CD14-positive monocyte (primary cell): ENCODE data around the gene MATK. TPM values are rescaled to one million over a fixed set of nuclear protein-coding genes. Genes with fewer than 3 reads are reported as not detected.

ENCODE experiments used
- DNase-seq, 3 donors: peaks; one replicate each; pipeline ENCODE4 v3.0.0-alpha.2; 2011 to 2022
- H2AFZ ChIP-seq: 2 replicates; pipeline ENCODE4 v1.6.0; 2012; ENCODE audit warnings: mild to moderate bottlenecking, low read depth, low read length, inconsistent platforms; ENCODE audit not compliant: insufficient read depth, poor library complexity, severe bottlenecking
- H3K27ac ChIP-seq, 2 donors: 1 replicate in 1 of 2; 2 replicates in 1 of 2; pipeline ENCODE4 v1.5.1; 2012 to 2013; ENCODE audit warnings: low read length in 2 of 2, control low read depth in 1 of 2, inconsistent platforms in 1 of 2, low read depth in 1 of 2, mild to moderate bottlenecking in 1 of 2
- H3K27me3 ChIP-seq, 2 donors: one replicate each; pipeline versions ENCODE4 v1.6.0 to v1.6.1; 2011 to 2013; ENCODE audit warnings: low read length in 2 of 2; ENCODE audit not compliant: control insufficient read depth in 2 of 2, insufficient read depth in 2 of 2
- H3K36me3 ChIP-seq, 2 donors: replicated peaks in 1 of 2; 1 replicate in 1 of 2; 2 replicates in 1 of 2; pipeline versions ENCODE4 v1.5.1 to v1.6.1; 2012 to 2013; ENCODE audit warnings: low read length in 2 of 2, control low read depth in 1 of 2, inconsistent platforms in 1 of 2, mild to moderate bottlenecking in 1 of 2; ENCODE audit not compliant: insufficient read depth in 2 of 2, control insufficient read depth in 1 of 2
- H3K4me1 ChIP-seq, 2 donors: 1 replicate in 1 of 2; 2 replicates in 1 of 2; pipeline versions ENCODE4 v1.5.1 to v1.6.1; 2012 to 2013; ENCODE audit warnings: low read length in 2 of 2, control low read depth in 1 of 2, inconsistent platforms in 1 of 2, mild to moderate bottlenecking in 1 of 2, moderate library complexity in 1 of 2; ENCODE audit not compliant: insufficient read depth in 2 of 2, control insufficient read depth in 1 of 2
- H3K4me2 ChIP-seq: replicated peaks from 2 replicates; pipeline ENCODE3; 2012; ENCODE audit warnings: low read length, moderate library complexity, mild to moderate bottlenecking; ENCODE audit not compliant: poor library complexity, severe bottlenecking; ENCODE audit errors: extremely low read depth
- H3K4me3 ChIP-seq, 3 experiments: fragments of 200-600 bp in 1 of 3; sonication (generic) in 1 of 3; replicated peaks in 1 of 3; 1 replicate in 2 of 3; 2 replicates in 1 of 3; pipeline ENCODE4 v1.5.1; 2011 to 2013; ENCODE audit warnings: low read length in 3 of 3, mild to moderate bottlenecking in 3 of 3, control low read depth in 2 of 3, low read depth in 2 of 3, inconsistent platforms in 1 of 3, moderate library complexity in 1 of 3
- H3K79me2 ChIP-seq: 2 replicates; pipeline ENCODE4 v1.6.0; 2012; ENCODE audit warnings: mild to moderate bottlenecking, control low read depth, inconsistent platforms, low read length, moderate library complexity; ENCODE audit not compliant: insufficient read depth
- H3K9ac ChIP-seq: 2 replicates; pipeline ENCODE4 v1.6.0; 2017; ENCODE audit warnings: low read length, mild to moderate bottlenecking; ENCODE audit not compliant: insufficient read depth, poor library complexity, severe bottlenecking
- H3K9me3 ChIP-seq, 2 donors: replicated peaks in 1 of 2; 1 replicate in 1 of 2; 2 replicates in 1 of 2; pipeline versions ENCODE4 v1.5.1 to v1.6.1; 2012 to 2013; ENCODE audit warnings: low read length in 2 of 2, control low read depth in 1 of 2; ENCODE audit not compliant: control insufficient read depth in 1 of 2, insufficient read depth in 1 of 2
- H4K20me1 ChIP-seq: 2 replicates; pipeline ENCODE4 v1.6.0; 2012; ENCODE audit warnings: mild to moderate bottlenecking, low read length, control low read depth, moderate library complexity; ENCODE audit not compliant: insufficient read depth
- H3K27ac Mint-ChIP-seq, 7 donors: one replicate each; pipeline ENCODE4 v1.8.0; 2020; ENCODE audit warnings: mild to moderate bottlenecking in 7 of 7, mixed read lengths in 7 of 7, moderate library complexity in 6 of 7, inconsistent platforms in 2 of 7
- H3K27me3 Mint-ChIP-seq, 3 donors: one replicate each; pipeline ENCODE4 v1.8.0; 2021 to 2022; ENCODE audit warnings: low read depth in 3 of 3, mild to moderate bottlenecking in 3 of 3, mixed read lengths in 3 of 3, moderate library complexity in 3 of 3, inconsistent platforms in 1 of 3
- H3K36me3 Mint-ChIP-seq, 2 donors: one replicate each; pipeline ENCODE4 v1.8.0; 2020; ENCODE audit warnings: mixed read lengths in 2 of 2, inconsistent platforms in 1 of 2, mild to moderate bottlenecking in 1 of 2
- H3K4me1 Mint-ChIP-seq: one replicate; pipeline ENCODE4 v1.8.0; 2020; ENCODE audit warnings: mild to moderate bottlenecking, mixed read lengths
- H3K4me3 Mint-ChIP-seq, 2 donors: one replicate each; pipeline ENCODE4 v1.8.0; 2020; ENCODE audit warnings: mild to moderate bottlenecking in 2 of 2, mixed read lengths in 2 of 2, moderate library complexity in 1 of 2
- H3K9me3 Mint-ChIP-seq, 7 donors: one replicate each; pipeline ENCODE4 v1.8.0; 2020 to 2022; ENCODE audit warnings: mixed read lengths in 7 of 7, mild to moderate bottlenecking in 6 of 7, moderate library complexity in 6 of 7, inconsistent platforms in 2 of 7
- CTCF ChIP-seq: fragments of 200-600 bp; IDR thresholded peaks from one replicate; pipeline ENCODE4 v1.8.0; 2022; ENCODE audit warnings: antibody characterized with exemption, mild to moderate bottlenecking
- WGBS: methylation state at CpG from one replicate; pipeline ENCODE4 v1.1.5; 2013; ENCODE audit warnings: missing lambda C conversion rate; ENCODE audit not compliant: insufficient coverage; 5-methylcytosine and 5-hydroxymethylcytosine counted together
- intact Hi-C, 2 donors: fragments of 100-400 bp; cut with micrococcal nuclease; formaldehyde crosslinking; loops; one replicate each; pipeline versions ENCODE4 v1.15.0 to v1.15.1; 2023
- polyA plus RNA-seq, 3 donors: library from polyadenylated mRNA; depleted of rRNA in 1 of 3; unstranded in 2 of 3; stranded (reverse) in 1 of 3; fragments of 300-500 nt in 2 of 3; fragments of >200 nt in 1 of 3; fragmentation: Illumina TruSeq in 2 of 3; gene quantifications; 1 replicate in 2 of 3; 2 replicates in 1 of 3; pipeline ENCODE4 v1.2.3, GENCODE V29; 2012 to 2021

Gene MATK
- polyA plus RNA-seq, 3 donors = 0.20 to 0.44 (median 0.35) TPM

- Mint-ChIP-seq H3K27me3 (peaks cover 9 to 16% (median 13%) of the 10 kb centered on the region in 3 donors), H3K27ac (peak overlapping the region in 1 of 7 donors; percentile 82), H3K4me3 (peak overlapping the region in 1 of 2 donors; percentile 21), H3K36me3 (no peaks in the 10 kb centered on the region), H3K4me1 (peaks cover 14% of the 10 kb centered on the region), H3K9me3 (peaks cover 0 to 4% (median 0%) of the 10 kb centered on the region in 7 donors)
- 3% methylated on average over 10 of the region's 11 CpGs for WGBS
- Histone ChIP-seq H4K20me1 (no peaks in the 10 kb centered on the region), H3K27ac (no peak overlapping the region), H3K36me3 (no peaks in the 10 kb centered on the region), H2AFZ (peak overlapping the region; percentile 70), H3K4me1 (peaks cover 8 to 18% of the 10 kb centered on the region in 2 donors), H3K4me2 (peak overlapping the region; percentile 37), H3K9me3 (no peaks in the 10 kb centered on the region), H3K9ac (peak overlapping the region; percentile 21), H3K4me3 (no peak overlapping the region), H3K79me2 (no peaks in the 10 kb centered on the region), H3K27me3 (no peaks in the 10 kb centered on the region)
- intact Hi-C loops = no loop called here
- DNase-seq = peak; percentile 53 to 87 (median 53)
- no peak for TF ChIP-seq CTCF
These were observed 32.3 kb upstream of the MATK start for GRCh38 chr19:3818466-3818865.

- no peaks in the 10 kb centered on the region for H3K27me3 ChIP-seq
- no peaks in the 10 kb centered on the region for H4K20me1 ChIP-seq
- no peak overlapping the region for H3K4me3 Mint-ChIP-seq
- peaks cover 9 to 23% of the 10 kb centered on the region in 2 donors for H3K4me1 ChIP-seq
- DNase-seq = no peak
- H2AFZ ChIP-seq = no peak overlapping the region
- H3K9ac ChIP-seq = no peak overlapping the region
- no peaks in the 10 kb centered on the region for H3K79me2 ChIP-seq
- H3K36me3 ChIP-seq = no peaks in the 10 kb centered on the region
- no peak overlapping the region for H3K4me3 ChIP-seq
- no peak overlapping the region for H3K4me2 ChIP-seq
- H3K36me3 Mint-ChIP-seq = no peaks in the 10 kb centered on the region
- H3K9me3 ChIP-seq = no peaks in the 10 kb centered on the region
- H3K9me3 Mint-ChIP-seq = peaks cover 0 to 4% (median 0%) of the 10 kb centered on the region in 7 donors
- no peak overlapping the region for H3K27ac ChIP-seq
- peak overlapping the region in 2 of 7 donors; percentile 2 to 82 for H3K27ac Mint-ChIP-seq
- H3K27me3 Mint-ChIP-seq = peaks cover 9 to 15% (median 10%) of the 10 kb centered on the region in 3 donors
- intact Hi-C loops = no loop called here
- no peak for TF ChIP-seq CTCF
- 92% methylated on average over 8 of the region's 8 CpGs for WGBS
- H3K4me1 Mint-ChIP-seq = peaks cover 16% of the 10 kb centered on the region
These were observed 31.6 kb upstream of the MATK start for GRCh38 chr19:3817761-3818160.
